NCI-H2081 treated with DMSO at 0.1 percent for 48 hours (cell line): ENCODE measurements around the gene MTMR4.
"Not testable (repeated sequence)": the region's sequence is repeated elsewhere in the genome, so short reads cannot be mapped to it uniquely, and the experiment has no call there.

Experiments used
- DNase-seq: peaks from one replicate; lab custom pipeline; 2025; lab: John Stamatoyannopoulos, UW

MTMR4 gene

DNA sequence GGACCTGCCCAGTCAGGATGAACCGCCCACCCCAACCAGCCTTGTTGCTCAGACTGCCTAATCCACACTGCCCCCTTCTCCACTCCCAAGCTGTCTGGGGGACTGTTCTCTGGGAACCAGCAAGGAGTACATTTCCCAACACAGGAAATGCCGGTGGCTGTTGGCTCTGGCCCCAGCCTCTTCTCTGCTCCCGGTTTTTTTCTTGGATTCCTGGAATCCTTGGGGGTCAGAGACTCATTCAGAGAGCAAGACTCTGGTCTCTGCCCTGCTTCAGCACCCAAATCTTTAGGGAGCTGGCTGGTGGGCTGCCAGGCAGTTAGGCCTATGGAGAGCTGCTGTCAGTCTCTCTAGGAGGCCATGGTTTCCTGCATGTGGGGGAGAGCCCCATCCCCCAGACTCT lies 10.8 kb upstream of the MTMR4 start:
- DNase-seq, result no peak

GRCh38 chr17:58521680-58522079 lies 7.2 kb upstream of the MTMR4 start:
- DNase-seq, result no peak

DNA sequence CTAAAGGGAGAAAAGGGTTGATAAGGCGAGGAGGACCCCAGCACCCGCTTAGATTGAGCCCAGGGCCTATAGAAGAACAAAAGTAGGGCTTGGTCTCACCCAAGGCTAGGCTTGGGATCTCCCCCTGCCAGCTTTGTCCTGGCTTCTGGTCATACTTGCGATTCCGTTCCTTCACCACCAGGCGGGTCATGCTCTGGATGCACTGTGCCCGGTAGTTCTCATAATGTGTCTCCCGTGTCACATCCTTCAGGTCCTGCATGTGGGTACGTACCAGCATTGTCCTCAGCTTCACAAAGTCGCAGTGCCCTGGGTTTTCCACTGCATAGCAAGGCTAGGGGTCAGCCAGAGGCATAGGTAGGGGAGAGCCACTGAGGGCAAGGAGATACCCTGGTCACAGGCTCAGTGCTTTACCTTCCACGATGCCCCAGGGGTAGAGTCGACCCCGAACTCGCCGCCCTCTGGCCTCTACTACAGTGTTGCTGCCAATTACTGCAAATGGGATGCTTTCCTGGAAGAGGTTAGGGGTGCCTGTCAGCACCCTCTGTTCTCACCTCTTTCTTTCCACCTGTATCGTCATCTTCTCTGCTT lies 6.5 kb upstream of the MTMR4 start:
- no peak for DNase-seq

GRCh38 chr17:58517928-58518609 lies 3.6 kb upstream of the MTMR4 start:
- peak; percentile 100 for DNase-seq

DNA sequence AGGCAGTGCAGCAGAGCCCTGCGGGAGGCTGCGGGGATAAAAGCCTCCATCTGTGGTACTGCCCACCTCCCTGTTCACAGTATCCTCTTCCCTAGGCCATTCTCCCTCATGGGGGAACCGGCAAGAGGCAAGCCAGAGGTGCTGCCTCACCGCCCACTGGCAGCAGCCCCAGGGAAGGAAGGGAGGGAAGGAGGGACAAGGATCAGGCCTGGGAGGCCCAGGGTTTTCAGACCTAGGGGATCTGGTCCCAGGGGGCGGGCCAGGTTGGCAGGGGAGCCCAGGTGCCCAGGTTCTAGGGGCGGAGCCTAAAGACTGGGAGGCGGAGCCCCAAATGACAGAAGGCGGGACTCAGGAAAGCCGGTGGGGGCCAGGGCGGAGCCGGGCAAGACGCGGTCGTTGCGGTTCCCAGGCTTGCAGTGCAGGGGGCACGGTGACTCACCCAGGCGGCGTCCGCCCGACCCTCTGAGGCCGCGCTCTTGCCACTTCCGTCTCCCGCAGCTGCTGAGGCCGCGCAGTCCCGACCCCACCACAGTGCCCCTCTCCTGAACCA lies 3.0 kb upstream of the MTMR4 start:
- DNase-seq, result no peak

DNA sequence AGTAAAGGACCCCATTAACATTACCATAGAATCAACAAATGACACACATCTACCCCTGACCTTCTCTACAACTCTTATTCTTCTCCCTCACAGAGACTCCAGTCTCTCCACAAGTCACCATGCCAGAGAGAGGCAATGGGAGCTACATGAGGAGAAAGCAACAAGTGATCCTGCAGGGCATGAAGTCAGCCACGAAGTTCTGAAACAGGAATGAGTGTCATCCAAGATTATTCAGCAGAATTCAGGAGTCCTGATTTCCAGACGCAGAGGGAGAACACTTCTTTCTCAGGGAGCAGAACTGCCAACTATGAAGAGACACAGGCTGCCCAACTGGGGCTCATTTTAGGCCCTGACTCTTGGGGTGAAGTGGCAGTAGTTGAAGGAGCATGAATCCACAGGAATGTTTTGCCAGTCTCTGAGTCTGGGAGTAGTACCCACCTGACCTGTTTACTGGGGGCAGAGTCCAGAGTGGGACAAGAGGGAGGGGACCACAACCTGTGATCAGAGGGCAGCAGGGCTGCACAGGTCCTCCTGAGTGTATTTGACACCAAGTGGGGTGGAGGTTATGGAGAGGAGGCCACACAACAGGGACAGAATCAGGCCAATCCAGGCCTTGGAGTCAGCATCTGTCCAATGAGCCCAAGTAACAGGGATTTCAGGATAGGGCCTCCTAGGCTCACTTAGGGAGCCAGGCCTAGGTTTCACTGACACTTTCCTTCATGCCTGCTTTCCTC lies 2.4 kb upstream of the MTMR4 start:
- no peak for DNase-seq

GRCh38 chr17:58515286-58515685 lies 848 bp upstream of the MTMR4 start:
- DNase-seq, result no peak

DNA sequence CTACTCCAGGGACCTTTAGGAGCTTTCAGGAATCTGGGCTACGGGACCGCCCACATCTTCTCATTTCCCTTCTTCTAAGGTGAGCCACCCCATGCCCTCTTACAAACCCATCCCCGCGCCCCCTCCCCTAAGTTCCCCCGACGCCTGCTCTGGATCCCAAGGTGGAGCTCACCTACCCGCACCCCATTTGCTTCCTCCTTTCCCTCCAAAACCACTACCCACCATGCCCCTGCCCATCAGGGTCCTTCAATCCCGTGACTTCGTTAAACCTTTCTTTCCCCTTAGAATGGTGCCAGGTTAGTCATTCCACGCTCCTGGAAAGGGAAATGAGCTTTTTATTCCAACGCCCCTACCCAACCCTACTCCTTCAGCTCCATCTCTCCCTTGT lies 326 bp upstream of the MTMR4 start:
- DNase-seq, result no peak

DNA sequence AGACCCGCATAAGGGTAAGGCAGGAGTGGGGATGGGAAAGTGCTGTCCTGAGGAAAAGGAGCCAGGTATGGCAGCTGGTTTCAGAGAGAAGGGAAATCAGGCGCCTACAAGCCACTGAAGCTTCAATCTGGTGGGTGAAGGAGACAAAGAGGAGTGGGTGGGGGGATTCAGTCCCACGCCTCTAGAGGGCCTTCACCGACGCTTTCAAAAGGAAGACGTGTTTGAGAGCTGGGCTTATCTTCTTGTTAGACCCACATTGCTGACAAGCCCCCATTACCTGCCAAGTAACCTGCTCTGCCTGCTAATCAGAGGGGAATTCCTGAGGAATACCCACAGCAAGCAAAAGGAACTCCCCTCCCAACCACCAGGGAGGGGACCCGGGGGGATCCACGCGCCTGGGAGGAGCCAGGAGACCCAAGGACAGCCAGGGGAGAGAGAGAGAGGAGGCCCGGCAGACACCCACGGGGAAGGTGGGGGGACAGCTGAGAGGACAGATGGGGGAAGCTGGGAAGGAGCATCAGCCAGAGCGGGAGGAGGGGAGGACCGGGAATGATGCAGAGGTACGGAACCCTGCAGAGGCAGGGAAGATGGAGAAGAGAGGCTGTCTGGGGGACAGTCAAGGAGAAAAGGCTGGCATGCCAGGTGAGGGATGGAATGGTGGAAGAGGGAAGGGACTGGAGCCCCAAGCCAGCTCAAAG lies 1.0 kb downstream of the MTMR4 start:
- no peak for DNase-seq

- DNase-seq, result no peak
Observed at GRCh38 chr17:58510075-58510474, 4.4 kb downstream of the MTMR4 start.

DNA sequence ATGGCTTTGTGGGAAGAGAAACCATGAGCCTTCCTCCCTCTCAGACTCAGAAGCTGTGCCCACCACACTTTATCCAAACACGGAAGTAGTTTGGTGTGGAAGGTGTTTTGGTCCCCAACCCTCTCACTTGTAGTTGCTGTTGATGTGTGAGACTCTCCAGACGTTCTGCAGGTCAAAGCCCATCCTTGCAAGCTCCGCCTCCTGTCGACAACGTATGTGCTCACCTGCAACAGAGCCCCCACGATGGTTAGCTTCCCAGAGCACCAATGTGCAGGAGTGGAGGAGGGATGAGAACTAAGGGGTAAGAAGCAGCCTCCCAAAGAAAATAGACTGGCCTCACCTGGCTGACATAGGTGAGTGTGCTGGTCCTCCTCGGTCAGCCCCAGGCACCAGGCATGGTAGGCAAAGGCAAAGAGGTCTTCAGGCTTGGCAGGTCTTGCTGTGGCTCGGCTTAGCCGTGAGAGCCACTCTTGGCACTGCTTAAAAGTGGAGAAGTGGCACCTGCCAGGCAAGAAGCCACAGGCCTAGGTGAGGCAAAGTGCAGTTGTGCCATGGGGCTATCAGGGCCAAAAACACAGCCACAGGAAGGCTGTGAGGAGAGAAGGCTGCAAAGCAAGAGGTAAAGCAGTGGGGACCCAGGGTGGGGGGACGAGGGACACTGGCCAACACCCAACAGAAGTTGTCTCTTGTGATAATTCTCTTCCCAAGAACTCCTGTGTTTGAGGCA lies 5.9 kb downstream of the MTMR4 start:
- DNase-seq, result no peak

GRCh38 chr17:58507123-58507634 lies 7.3 kb downstream of the MTMR4 start:
- DNase-seq, result no peak

DNA sequence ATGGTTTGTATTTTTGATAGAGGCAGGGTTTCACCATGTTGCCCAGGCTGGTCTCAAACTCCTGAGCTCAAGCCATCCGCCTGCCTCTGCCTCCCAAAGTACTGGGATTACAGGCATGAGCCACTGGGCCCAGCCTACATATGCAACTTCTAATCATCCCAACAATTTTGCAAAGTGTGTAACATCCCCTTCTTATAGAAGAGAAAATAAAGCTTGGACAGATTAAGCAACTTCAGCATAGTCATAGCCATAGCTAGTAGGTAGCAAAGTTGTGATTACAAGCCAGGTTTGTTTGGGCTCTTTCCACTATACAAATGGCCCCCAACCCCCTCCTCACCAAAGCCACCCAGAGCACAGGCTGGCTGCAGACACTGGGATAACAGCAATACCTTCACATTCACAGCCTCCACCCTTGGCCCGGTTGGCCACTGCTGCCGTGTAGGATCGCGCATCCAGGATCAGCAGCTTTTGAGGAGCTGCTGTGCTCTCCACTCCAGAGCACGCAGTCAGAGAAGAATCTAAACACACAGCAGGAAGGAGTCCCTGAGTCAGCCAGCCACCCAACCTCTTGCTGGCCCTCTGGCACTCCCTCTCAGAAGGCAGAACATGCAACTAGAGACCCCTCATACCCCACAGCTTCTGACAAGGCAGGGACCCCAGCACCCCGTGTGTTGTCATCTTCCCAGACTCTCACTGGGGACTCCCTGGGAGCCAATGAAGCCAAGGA lies 7.9 kb downstream of the MTMR4 start:
- no peak for DNase-seq

DNA sequence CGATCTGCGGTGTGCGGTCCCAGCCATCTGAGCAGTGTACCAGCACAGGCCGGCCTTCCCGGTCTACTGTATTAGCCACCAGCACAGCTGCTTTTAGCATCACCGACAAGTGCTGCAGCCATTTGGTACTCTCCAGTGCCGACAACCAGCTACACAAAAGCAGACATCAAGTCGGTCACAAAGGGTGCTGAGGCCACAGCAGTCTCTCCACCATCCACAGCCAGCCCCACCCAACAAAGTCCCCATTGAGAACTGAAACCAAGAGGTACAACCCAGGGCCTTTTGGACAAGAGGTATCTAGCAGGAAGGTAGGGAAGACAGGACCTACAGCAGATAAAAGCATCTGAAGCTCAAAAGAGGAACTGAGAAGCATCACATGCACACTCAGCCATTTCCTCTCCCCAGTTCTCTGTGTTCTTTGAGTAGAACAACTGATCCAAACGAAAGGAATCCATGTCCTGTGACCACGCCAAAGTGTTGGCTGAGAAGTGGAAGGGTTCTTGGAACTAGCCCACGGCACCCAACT lies 9.5 kb downstream of the MTMR4 start:
- no peak for DNase-seq

DNA sequence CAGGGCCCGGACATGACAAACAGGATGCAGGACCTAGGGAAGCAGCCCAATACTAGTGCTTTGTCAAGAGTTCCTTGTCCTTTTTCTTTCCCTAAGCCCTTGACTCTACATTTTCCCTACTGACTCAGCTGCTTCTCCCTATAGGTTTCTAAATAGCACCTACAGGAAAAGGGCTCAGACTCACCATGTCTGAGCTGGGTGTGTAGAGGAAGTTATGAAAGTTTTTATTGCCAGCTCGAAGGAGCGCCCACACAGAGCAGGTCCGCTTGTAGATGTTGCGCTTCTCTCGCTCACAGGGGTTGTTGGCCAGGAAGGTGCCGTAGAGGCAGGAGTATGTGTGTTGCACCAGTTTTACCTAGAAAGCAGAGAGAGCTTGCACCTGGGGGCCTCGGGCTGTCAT lies 10.6 kb downstream of the MTMR4 start:
- DNase-seq, result no peak

DNA sequence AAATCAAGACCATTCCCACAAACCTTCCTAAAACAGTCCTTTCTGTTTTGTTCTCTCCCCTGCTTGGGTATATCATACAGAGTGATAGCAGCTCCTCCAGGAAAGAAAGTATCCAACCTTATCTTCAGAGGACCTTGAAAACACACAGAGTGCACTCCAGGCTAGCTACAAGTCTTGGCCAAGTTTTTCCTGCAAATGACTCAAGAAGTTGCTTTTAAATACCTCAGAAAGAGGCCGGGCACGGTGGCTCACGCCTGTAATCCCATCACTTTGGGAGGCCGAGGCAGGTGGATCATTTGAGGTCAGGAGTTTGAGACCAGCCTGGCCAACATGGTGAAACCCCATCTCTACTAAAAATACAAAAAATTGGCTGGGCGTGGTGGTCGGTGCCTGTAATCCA lies 11.3 kb downstream of the MTMR4 start:
- DNase-seq, result not testable (repeated sequence)

DNA sequence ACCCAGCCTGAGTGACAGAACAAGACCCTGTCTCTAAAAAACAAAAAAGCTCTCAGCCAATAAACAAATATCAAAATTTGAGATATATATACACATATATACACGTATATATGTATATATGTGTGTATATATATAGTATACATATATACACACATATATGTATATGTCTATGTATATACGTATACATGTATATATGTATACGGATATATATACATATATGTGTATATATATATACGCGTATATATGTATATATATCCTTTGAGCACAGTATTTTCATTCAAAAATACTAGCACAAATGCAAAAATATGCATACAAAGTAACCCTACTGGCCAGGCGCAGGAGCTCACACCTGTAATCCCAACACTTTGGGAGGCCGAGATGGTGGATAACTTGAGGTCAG lies 13.0 kb downstream of the MTMR4 start:
- no peak for DNase-seq

GRCh38 chr17:58498177-58498828 lies 16.1 kb downstream of the MTMR4 start:
- DNase-seq, result no peak

DNA sequence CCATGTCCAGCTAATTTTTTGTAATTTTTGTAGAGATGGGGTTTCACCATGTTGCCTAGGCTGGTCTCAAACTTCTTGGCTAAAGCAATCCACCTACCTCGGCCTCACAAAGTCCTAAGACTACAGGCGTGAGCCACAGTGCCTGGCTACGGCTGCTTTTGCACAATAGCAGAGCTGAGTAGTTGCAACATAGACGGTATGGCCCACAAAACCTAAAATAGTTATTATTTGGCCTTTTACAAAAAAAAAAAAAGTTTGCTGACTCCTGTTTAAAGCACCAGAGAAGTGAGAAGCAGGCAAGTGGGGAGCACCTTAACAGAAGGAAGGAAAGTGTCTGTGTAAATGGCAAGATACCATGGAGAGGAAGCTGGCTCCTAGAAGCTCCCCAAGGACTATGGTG lies 20.9 kb downstream of the MTMR4 start:
- no peak for DNase-seq
